Heart left ventricle (tissue), 13 donors: ENCODE results near the gene PAF1.

Experiments
- POLR2A ChIP-seq, 2 donors: fragments of 450-650 bp; IDR thresholded peaks; one replicate each; pipeline ENCODE4 v1.6.1; 2017; ENCODE audit warnings: antibody characterized with exemption in 2 of 2, mild to moderate bottlenecking in 2 of 2, moderate library complexity in 2 of 2
- TF ChIP-seq, protein P1 (sequence below), 12 donors: fragments of 200-600 bp; sonication (generic) in 4 of 12; IDR thresholded peaks; one replicate each; pipeline versions ENCODE4 v1.5.0 to v1.8.0; 2018 to 2022; ENCODE audit warnings: antibody characterized with exemption in 12 of 12, mild to moderate bottlenecking in 5 of 12
- donor health status: ischemic (EF 13 %, LVEDD 7.1; RV severe dilation, severe dysfunction).
- donor health status: DM: no; HTN: yes; CAD: no.
- donor health status: DM: no; HTN: no; CAD: no.
- donor health status: ischemic (EF 25% LVEDD 6.9; RV normal size, moderate dysfunction).
- donor health status: ischemic (EF 25% LVEDD 5.7; RV mildly dilated, moderate dysfunction).
- donor health status: ischemic (EF 35%, LVEDD 5.7; RV mildly dilated, moderate dysfunction).
- donor health status: nonischemic (EF 11% LVEDD 7.7; RV severe dilation, severe dysfunction).
- donor health status: DM: yes; HTN: yes; CAD: no.
- donor health status: PGD.
- donor health status: ischemic (EF 29% LVEDD 5.4; RV normal size, mild dysfunction).
- donor health status: nonischemic (EF 23%, LVEDD 6.1; RV moderate dilation, normal function).

DNA sequence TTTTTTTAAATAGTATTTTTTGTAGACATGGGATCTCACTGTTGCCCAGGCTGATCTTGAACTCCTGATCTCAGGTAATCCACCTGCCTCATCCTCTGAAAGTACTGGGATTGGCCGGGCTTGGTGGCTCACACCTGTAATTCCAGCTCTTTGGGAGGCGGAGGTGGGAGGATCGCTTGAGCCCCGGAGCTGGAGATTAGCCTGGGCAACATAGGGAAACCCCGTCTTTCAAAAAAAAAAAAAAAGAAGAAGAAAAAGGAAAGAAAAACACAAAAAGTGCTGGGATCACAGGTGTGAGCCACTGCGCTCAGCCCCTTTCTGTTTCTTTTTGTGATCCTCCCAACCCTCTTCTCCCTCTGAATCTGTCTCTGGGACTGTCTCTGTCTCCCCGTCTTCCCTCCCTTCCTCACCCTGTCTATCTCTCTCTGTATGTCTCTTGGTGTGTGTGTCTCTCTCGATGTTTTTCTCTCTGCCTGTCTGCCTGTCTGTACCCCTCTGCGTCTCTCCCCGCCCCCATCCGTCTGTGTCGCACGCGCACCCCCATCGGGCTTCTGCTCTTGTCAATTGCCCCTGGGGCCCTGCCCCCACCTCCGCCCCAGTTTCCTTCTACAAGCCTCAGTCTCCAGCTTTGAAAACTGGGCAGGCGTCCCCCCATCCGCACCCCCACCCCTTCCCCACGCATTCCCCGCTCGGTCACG, 15.2 kb upstream of the PAF1 start:
- TF ChIP-seq, protein P1, sequence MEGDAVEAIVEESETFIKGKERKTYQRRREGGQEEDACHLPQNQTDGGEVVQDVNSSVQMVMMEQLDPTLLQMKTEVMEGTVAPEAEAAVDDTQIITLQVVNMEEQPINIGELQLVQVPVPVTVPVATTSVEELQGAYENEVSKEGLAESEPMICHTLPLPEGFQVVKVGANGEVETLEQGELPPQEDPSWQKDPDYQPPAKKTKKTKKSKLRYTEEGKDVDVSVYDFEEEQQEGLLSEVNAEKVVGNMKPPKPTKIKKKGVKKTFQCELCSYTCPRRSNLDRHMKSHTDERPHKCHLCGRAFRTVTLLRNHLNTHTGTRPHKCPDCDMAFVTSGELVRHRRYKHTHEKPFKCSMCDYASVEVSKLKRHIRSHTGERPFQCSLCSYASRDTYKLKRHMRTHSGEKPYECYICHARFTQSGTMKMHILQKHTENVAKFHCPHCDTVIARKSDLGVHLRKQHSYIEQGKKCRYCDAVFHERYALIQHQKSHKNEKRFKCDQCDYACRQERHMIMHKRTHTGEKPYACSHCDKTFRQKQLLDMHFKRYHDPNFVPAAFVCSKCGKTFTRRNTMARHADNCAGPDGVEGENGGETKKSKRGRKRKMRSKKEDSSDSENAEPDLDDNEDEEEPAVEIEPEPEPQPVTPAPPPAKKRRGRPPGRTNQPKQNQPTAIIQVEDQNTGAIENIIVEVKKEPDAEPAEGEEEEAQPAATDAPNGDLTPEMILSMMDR (IDR thresholded peaks at IDR 0.05), result no peak
- TF ChIP-seq POLR2A (IDR thresholded peaks at IDR 0.05), result peak in 1 of 2 donors; percentile 25
